NCI-H345 treated with DMSO at 0.1 percent for 48 hours (cell line): ENCODE data around the gene ZDHHC8.

Experiments used
- DNase-seq: peaks from one replicate; lab custom pipeline; 2025; ENCODE audit not compliant: unreplicated experiment; lab: John Stamatoyannopoulos, UW

Gene ZDHHC8

GRCh38 chr22:20096574-20097420 is 34.8 kb upstream of the ZDHHC8 start:
- no peak for DNase-seq

GRCh38 chr22:20099099-20099711 is 32.4 kb upstream of the ZDHHC8 start:
- DNase-seq: no peak

DNA sequence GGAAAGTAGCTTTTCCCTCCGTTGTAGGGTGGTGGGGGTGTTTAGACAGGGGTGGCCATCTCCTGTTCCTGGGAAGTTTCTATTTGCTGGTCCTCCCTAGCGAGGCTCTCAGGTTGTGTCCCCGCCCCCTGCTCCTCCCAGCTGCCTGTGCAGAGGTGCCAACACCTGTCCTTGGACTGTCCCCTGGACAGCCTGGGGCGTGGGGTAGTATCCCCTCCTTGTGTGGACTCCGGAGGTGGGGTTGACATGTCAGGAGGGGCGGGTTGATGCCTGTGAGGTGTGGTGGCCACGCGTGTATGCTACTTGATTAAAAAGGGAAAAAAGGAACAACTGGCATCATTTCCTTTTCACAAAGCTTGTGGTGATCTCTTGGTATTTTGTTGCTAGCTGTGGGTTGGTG is 30.0 kb upstream of the ZDHHC8 start:
- DNase-seq: no peak

- no peak for DNase-seq
Measured at GRCh38 chr22:20102203-20102780, 29.3 kb upstream of the ZDHHC8 start.

DNA sequence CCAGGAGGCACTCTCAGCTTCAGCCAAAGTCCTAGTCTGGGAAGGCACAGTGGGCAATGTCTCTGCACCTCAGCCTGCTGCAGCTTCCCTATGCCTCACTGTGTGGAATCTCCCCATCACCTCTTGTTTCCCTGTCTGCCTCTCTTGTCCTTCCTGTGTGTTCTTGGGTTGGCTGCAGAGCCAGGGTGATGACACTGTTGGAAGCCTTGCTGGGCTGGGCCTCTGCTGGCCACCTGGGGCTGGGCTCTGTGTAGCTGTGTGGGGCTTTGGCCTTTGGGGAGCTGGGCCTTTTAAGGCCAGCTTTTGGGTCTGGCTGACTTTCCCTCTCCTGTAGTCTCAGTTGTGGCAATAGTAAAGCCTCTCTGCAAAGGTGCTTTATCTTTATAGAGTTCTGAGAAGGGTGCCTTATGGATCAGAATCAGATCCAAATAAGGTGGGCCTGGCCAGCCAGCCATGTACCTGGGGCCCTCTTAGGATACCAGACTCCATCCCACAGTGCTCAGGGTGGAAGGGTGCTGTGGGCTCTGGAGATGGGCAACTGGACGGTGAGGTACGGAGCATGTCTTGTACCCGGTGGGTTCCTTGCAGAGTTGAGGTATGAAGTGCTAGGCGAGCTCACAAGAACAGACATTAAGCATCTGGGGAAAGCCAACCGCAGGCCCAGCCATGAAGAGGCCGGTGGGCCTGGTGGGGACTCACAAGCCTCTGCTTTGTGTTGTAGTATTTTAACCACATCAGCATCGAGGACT is 26.0 kb upstream of the ZDHHC8 start:
- DNase-seq: no peak

DNA sequence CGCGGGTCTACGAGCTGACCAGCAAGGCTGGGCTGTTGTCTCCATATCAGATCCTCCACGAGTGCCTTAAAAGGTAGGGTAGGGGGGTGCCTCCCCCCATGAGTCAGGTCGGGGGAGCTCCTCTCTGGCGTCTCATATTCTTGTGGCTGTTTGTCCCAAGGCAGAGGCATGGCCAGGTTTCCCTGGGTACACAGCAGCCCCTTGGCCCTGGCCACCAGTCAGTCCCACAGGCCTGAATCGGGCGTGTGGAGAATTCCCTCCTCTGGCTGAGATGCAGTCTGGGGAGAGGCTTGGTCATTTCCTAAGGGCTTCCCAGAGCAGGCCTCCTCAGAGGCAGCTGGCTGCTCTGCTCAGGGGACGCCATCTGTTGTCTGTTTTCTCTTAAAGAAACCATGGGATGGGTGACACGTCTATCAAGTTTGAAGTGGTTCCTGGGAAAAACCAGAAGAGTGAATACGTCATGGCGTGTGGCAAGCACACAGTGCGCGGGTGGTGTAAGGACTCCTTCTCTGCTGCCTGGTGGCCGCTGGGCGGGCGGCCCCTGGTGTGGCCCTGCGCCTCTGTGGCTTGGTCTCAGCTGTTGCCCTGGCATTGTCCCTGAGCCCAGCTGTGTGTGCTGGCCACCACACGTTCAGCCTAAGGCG is 25.3 kb upstream of the ZDHHC8 start:
- DNase-seq: no peak

GRCh38 chr22:20106849-20107237 is 24.8 kb upstream of the ZDHHC8 start:
- no peak for DNase-seq

DNA sequence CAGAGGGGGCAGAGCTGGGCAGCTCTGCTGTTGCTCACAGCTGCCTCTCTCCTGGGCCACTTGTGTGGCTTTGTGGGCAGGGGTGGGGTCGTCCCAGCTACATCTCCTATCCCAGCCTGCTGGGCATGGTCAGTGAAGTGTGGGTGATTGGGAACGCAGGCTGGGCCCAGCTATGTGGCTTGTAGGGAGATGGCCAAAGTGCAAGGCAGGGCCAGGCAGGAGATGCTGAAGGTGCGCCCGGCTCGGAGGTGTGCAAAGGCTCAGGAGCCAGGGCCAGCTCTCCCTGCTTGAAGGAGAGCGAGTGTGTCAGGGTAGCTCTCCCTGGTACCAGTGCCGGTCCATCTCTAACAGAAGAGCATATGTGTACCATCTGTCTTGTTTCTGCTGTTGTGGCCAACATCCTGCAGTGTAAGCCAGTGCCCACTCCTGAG is 24.1 kb upstream of the ZDHHC8 start:
- no peak for DNase-seq

- DNase-seq: no peak
Measured at GRCh38 chr22:20107951-20108756, 23.4 kb upstream of the ZDHHC8 start.

DNA sequence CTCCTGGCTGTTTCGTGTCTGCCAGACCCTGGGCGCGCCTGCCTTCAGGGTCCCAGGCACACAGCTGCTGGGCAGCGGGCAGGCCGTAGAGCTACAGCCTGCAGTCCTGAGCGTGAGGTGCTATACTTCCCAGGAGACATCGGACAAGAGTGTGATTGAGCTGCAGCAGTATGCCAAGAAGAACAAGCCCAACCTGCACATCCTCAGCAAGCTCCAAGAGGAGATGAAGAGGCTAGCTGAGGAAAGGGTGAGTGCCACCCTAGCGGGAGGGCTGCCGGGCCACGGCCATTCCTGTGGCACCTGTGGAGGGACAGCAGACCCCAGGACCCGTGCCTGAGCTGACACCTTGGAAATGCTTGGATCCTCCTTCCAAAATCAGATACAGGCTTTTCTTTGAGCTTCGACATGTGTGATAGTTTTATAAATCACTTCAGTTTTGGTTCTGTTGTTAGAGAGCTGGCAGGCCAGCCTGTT is 22.8 kb upstream of the ZDHHC8 start:
- no peak for DNase-seq

GRCh38 chr22:20109411-20110358 is 21.9 kb upstream of the ZDHHC8 start:
- DNase-seq: no peak

- no peak for DNase-seq
Measured at GRCh38 chr22:20110359-20110985, 21.1 kb upstream of the ZDHHC8 start.

- DNase-seq: no peak
Measured at GRCh38 chr22:20111045-20111688, 20.4 kb upstream of the ZDHHC8 start.

DNA sequence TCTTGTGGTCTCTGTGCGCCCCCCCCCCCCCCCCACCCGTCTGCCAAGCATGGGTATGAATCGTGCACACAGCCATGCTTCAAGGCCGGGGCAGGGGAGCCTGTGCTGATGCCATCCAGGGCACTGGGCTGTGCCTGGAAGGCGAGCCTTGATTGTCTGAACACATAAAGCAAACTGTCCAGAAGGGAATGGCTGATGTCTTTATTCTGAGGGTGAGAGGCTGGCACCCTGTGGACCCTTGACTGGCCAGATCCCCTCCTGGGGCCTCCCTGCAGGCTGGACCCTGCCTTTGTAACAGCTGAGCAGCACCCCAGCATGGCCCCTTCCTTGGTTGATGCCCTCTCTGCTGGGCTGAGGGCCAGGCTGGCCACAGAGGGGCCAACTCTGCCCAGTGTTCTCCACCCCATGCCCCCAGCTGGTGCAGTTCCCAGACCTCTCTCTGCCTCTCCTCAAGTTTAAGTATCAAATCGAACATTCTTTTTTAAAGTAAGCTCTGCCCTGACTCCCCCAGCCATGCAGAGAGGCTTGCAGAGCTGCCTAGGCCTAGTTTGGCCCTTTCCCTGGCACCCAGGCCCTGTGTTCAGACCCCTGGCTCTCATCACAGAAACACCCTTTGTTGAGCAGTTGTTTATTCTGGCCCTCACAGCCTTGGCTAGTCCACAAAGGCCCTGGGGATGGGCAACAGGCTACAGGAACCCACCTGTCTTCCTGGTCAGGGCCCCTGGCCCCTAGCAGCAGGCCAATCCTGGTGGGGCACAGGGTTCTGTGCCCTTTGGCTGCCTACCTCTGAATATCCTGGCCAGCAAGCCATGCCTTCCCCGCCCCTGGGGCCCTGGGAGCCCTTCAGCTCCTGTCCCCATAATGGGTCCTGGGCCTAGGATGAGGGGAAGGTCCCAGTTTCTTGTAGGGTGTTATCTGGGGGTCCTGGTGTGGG is 19.6 kb upstream of the ZDHHC8 start:
- no peak for DNase-seq

DNA sequence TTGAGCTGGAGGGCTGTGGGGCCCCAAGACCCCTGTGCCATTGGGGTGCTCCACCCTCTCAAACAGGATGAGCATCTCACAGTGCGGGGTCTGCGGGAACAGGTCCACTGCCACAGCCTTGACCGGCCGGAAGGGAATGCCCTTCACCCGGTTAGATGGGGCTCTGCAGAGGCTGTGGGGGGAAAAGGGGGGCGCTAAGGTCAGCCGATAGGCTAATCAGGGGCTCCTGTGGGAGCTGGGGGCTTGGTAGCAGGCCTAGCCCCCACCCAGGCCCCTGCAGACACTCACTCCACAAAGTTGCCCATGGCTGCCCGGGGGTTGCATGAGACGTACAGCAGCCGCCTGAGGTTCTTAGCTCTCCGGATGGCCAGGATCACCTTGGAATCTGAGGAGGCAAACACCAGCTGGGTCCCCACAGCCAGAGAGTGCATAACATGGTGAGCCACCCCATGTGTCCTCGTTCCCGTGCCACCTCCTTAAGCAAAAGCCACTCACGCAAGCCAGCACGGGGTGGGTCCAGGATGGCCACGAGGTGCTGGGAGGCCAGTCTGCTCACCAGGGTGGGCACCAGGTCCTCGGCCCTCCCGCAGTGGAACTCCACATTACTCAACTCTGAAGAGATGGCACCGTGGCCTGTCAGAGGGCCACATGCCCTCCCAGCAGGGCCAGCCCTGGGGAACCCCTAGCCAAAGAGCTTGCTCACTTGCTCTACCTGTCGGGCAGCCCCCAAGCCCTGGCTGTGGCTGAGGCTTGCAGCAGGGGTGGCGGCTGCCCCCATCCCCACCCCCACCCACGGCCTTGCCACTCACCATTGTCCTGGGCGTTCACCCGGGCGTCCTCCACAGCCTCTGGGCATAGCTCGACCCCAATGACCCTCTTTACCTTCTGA is 18.7 kb upstream of the ZDHHC8 start:
- DNase-seq: no peak
